GM15510 (cell line): Measurements from ENCODE around the gene GALNT2.

Source experiments
- POLR2A ChIP-seq: IDR thresholded peaks from 3 replicates; pipeline ENCODE4 v1.6.1; 2011; ENCODE audit warnings: borderline replicate concordance; ENCODE audit not compliant: insufficient read length; ENCODE audit errors: extremely low read depth

Gene GALNT2

DNA sequence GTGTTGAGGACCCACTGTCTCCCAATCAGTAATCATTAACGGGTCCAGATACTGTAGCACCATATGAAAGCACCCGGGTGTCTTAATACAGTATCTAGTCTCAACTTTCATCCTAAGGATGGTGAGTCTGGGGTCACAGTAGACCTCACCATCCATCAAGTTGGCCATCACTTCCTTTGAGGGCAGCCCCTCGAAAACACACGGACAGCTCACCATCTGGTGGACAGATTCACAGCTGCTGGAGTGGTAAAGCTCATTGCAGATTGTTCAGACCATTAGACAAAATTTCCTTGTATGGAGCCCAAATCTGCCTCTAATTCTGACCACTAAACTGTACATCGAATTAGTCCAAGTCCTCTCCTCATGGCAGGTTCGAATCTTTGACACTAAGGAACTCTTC is 236.0 kb downstream of the GALNT2 start:
- TF ChIP-seq POLR2A = no peak

DNA sequence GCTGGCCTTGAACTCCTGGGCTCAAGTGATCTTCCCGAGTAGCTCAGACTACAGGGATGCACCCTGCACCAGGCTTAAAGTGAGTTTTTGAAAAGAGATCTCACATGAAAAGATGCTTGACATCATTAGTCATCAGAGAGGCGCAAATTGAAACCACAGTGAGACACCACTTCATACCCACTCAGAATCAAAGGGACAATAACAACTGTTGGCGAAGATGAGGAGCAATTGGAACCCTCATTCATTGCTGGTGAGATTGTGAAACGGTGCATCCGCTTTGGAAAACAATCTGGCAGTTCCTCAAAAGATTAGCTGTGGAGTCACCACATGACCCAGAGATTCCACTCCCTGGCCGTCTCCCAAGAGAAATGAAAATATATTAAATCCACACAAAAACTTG is 236.8 kb downstream of the GALNT2 start:
- no peak for TF ChIP-seq POLR2A

DNA sequence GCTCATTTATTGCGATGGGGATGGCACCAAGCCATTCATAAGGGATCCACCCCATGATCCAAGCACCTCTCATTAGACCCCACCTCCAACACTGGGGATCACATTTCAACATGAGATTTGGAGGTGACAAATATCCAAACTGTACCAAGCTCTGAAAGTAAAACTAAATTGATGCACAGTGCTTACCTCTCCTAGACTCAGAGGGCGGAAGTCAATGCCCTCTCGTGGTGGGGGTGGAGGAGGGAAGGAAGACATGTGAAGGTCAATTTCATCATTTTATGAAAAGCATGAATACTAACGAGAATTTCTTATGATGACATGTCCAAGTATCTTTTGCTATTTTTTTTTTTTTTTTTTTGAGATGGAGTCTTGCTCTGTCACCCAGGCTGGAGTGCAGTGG is 239.1 kb downstream of the GALNT2 start:
- TF ChIP-seq POLR2A = no peak

DNA sequence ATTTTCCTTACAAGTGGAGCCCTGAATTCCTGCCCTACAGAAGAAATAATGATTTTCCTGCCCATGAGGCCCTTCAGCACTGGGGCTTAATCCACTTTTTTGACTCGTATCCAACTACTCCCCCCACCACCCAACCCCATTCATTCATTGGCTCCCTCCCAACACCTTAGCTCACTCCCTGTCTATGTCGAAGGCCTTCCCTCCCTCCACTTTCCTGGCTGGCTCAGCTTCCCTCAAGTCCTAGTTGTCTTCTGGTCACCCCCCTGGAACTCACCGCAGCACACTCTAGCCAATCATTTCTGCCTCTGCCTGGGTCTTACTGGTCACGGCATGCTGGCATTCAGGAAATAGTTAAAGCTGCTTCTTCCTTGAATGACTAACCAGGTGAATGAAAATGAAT is 240.2 kb downstream of the GALNT2 start:
- no peak for TF ChIP-seq POLR2A

DNA sequence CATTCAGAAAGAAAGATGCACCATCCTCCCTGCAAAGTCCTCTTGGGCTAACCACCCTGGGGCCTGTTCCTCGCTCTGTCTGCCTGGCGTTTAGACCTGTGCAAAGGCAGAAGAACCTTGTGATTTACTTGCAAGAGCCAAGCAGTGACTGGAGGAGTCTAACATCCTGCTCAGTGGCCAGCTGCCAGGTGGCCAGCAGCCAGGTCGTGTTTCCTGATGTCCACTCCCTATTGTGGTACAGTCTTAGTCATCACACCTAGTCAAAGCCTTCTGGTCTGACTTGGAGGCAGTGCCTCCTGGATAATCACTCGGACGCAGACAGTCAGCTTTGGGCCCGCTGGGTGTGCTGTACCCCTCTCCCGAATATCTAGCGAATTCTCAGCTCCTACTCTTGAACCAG is 241.0 kb downstream of the GALNT2 start:
- TF ChIP-seq POLR2A = no peak

DNA sequence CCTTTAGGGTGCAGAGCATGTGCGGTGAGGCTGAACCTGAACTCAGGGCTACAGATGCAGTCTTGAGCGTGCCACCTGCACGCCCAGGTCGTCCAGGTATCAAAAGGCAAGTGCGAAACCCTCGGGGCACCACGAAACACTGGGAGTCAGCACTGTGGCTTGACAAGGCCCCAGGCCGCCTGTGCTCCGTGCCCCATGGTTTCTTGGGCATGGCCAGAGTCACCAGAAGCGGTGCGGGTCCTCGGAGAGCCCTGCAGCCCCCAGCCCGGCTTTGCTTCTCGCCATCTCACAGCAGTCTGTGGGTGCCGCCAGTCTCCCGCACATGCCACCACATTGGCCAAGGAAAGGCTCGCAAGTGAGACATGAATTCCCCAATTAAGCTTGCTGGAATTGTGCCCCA is 241.8 kb downstream of the GALNT2 start:
- no peak for TF ChIP-seq POLR2A

DNA sequence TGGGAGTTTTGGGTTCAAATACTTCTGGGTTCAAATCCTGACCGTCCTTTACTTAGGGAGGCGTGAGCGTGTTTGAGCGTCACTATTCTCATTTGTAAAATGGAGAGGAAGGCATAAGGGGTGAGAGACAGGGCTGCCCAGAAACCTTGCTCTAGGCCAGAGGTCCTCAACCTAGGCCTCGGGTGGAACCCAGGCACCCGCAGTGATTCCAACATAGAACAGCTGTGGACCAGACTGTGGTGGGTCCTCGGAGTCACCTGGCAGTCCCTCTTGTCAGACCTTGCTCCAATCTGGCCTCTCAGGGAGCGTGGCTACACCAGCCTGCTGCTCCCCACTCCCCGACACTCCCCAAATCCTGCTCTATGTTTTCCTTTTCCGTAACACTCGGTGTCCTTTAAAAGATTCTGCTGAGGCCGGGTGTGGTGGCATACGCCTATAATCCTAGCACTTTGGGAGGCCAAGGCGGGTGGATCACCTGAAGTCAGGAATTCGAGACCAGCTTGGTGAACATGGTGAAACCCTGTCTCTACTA is 242.7 kb downstream of the GALNT2 start:
- no peak for TF ChIP-seq POLR2A

DNA sequence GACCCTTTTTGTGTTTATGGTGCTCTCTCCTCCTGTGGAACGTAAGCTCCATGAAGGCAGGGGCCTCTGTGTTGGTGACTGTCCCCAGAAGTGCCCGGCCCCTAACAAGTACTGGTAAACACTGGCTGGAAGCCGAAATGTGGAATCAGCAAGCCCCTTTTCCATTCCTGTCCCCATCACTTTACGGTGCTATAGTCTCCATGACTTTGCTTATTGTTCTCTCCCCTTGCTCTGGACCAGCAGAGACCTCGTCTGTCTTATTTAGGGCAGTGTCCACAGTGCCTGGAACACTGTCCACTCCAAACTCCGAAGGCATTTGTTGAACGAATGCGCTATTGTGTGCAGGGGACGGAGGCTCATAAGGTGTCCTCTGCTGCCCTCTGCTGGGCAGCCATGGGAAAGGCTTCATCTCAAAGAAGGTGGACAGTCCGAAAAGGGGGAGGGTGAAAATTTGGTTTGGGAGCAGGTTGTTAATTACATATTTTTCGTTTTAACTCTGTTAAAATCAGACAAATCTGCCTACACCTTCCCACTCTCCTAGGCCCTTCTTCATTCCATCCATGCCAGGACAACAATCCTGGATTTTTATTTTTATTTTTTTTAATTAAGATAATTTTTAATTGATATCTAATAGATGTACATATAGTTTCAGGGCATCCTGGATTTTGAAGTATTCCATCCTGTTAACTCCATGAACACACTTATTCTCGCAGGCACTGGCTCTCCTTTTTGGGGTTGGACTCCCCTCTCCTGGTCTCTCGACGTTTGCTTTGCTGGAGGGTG is 243.5 kb downstream of the GALNT2 start:
- no peak for TF ChIP-seq POLR2A

DNA sequence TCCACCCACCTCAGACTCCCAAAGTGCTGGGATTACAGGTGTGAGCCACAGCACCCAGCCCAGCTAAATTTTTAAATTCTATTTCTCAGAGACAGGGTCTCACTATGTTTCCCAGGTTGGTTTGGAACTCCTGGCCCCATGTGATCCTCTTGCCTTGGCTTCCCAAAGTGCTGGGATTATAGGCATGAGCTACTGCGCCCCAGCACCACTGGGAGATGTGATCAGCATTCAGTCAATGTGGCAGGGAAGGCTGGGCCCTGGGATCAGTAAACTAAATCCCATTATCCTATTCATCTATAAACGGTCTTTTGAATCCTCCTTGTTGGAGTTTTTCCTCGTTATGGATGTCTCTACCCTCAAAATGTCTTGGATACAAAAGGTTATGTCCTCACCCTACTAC is 245.6 kb downstream of the GALNT2 start:
- no peak for TF ChIP-seq POLR2A

DNA sequence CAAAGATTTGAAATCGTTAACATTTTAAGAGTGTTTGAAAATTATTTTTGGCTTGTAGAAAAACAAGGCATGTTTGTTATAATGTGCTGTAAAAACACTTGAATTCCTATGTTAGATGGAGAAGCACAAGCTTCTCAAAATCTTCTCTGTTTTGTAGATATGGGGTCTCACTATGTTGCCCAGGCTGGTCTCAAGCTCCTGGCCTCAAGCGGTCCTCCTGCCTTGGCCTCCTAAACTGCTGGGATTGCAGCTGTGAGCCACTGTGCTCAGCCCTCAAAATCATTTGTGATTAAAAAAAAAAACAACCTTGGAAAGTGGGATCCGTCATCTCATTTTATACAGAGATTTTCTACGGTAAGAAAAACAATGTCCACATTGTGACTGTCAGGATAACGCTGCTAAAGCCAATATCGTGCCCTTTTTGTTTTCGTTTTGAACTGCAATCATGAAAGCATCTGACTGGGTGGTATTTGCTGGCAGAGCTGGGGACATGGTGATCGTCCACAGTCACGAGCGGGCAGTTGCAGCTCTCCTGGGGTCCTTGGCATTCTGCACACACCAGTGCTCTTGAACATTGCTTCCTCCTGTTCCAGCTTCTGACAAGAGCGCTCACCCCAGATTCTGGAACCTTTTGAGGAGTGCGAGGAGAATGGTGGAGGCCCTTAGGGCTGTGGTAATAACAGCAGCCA is 246.6 kb downstream of the GALNT2 start:
- TF ChIP-seq POLR2A = no peak

DNA sequence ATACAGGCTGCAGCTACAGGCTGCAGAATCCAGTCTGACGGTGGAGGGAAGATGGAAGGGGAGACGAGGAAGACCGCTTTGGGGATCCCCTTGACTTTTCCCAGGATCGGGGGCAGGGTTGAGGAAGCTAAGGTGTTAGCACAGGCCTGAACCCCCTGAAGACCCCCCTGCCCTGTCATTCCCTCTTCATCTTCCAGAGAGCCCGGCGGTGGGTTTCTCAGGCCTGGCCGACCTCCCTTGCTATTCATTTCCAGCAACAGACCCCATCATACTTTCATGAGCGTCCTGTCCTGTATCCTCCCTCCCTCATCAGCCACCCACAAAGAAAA is 247.1 kb downstream of the GALNT2 start:
- TF ChIP-seq POLR2A = no peak

DNA sequence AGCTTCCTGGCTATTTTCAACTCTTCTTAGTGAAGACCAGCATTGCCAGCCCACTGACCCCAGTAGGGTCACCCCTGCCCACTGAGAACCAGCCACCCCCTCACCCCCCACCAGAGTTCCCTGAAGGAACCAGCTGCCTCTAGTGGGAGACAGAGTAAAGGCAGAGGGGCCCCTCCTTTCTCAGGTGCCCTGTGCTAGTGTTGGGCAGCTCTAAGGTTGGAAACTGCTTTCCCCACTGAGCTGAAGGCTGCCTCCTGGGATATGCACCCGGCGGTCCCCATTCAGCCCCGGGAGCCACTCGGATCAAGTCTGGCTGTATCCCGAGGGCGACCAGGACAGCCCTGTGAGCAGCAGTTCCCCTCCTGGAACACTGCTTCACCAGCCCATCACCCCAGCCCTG is 248.1 kb downstream of the GALNT2 start:
- TF ChIP-seq POLR2A = no peak

DNA sequence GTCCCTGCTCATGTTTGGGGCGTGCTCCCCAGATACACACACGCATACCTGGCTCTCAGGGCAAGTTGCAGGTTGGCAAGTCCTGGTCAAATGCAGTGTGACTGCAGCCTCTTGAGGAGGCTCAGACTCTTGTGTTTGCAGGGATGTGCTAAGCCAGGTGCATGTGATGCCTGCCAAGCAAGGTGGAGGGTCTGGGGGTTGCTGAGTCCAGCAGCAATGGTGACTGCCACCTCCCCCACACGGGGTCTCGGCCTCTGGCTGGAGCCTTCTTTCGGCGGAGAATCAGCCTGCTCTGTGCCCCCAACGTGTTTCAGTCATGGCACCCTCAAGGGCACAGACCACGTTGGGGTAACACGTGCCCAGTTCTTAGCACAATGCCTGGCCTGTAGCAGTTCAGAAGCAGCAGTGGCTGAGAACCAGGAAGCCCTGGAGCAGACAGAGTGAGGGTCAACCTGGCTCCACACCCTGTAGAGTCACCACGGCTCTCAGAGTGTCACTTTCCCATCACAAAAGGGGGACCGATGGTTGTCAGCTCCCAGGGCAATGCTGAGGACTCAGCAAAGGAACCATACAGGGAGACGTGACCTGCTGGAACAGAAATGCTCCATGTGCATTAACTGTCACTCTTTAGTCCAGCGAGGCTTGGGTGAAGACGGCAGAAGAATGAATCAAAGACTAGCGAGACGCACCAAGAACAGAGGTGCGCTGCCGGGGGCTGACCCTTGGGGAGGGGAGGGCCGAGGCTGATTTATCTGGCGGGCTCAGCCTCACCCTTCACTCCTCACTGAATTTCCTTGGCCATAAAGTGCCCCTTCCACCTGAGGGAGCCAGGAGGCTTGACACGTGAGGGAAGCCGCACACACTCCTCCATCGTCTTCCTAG is 250.1 kb downstream of the GALNT2 start:
- TF ChIP-seq POLR2A = no peak

DNA sequence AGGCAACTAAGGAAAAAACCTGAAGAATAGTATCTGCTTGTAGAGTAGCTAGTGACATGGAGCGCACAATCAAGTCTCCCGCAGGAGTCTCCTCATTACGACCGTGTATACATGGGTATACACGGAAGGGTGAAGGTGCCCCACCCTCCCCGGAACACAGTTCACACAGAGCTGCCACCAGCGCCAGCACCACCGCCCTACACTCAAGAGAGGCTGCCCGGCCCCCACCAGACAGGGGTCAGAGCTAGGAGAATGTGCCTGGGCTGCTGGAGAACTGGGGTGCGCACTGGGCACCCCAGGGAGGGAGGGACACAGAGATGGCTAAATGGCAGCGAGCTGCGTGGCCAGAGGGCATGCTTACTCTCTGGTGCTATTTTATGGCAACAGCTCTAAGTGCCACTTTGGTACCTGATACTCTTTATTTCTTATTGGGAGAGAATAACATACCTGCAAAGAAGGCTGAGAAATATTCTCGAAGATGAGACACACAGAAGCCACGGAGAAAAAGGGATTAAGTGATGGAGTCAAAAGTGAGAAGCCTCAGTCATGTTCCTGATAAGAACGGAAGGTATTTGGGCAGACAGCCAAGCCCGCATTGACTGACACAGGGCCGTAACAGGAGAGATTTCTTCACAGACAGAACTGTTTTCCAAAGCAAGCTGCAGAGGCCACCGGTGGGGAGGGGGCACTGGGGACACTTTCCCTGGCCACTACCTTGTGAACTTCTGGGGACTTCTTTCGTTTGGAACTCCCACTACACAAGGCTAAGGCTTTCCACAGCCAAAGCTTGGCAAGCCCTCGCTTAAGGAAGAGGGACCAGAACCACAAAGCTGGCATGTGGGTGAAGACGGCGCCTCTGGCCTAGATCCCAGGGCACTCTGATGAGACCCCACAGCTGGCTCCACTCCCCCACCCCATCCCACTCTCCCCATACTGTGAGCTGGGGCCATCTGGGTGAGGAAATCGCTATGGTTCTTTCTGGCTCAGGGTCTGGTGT is 251.1 kb downstream of the GALNT2 start:
- TF ChIP-seq POLR2A = no peak
